GM12873 (cell line): ENCODE data around the gene WHAMM.

Experiments used
- CTCF ChIP-seq: IDR thresholded peaks from 2 replicates; pipeline ENCODE4 v1.5.1; 2012; ENCODE audit warnings: low read depth, mild to moderate bottlenecking, moderate library complexity, low read length, control low read depth; ENCODE audit not compliant: insufficient read depth; ENCODE audit errors: missing control alignments

WHAMM gene

GRCh38 chr15:82847703-82848102 lies 38.3 kb downstream of the WHAMM start:
- TF ChIP-seq CTCF: no peak

- no peak for TF ChIP-seq CTCF
Measured at GRCh38 chr15:82848241-82848993, 39.0 kb downstream of the WHAMM start.

- peak; percentile 79 for TF ChIP-seq CTCF
Measured at GRCh38 chr15:82849556-82850512, 40.4 kb downstream of the WHAMM start.

- TF ChIP-seq CTCF: no peak
Measured at GRCh38 chr15:82850731-82851130, 41.3 kb downstream of the WHAMM start.

- TF ChIP-seq CTCF: no peak
Measured at GRCh38 chr15:82851306-82851850, 42.0 kb downstream of the WHAMM start.

- no peak for TF ChIP-seq CTCF
Measured at GRCh38 chr15:82851981-82852511, 42.6 kb downstream of the WHAMM start.

GRCh38 chr15:82852941-82853561 lies 43.6 kb downstream of the WHAMM start:
- no peak for TF ChIP-seq CTCF
